GM12892 (cell line): Measurements from ENCODE around the gene FHAD1.

Source experiments
- POLR2A ChIP-seq: IDR thresholded peaks from 2 replicates; pipeline ENCODE4 v1.6.1; 2011; ENCODE audit warnings: low read depth, low read length, control low read depth
- POLR2AphosphoS5 ChIP-seq: IDR thresholded peaks from 2 replicates; pipeline ENCODE4 v1.6.1; 2011; ENCODE audit warnings: low read depth, low read length, control low read depth
- TAF1 ChIP-seq: IDR thresholded peaks from 2 replicates; pipeline ENCODE4 v1.6.1; 2011; ENCODE audit warnings: low read depth, mild to moderate bottlenecking, control low read depth, low read length, borderline replicate concordance

DNA sequence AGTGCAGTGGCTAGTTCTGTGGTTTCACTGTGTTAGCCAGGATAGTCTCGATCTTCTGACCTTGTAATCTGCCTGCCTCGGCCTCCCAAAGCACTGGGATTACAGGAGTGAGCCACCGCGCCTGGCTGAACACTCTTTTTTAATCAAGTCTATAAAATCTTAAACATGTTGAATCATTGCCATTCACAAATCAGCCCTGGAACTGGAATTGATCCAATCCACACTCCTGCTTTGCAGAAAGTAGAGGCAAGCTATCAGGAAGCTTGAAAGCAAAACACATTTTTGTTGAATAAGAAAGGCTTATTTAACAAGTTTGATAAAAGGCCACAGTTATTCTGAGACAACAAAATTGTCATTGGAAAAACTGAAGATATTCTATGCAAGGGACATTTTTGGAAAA is 144.3 kb downstream of the FHAD1 start:
- TF ChIP-seq POLR2A, result no peak
- TF ChIP-seq POLR2AphosphoS5, result no peak
- no peak for TF ChIP-seq TAF1
